ENCODE measurements around the gene PPFIA3. TPM values are rescaled to one million over a fixed set of nuclear protein-coding genes. Genes with fewer than 3 reads are reported as not detected.
A peak's percentile ranks its signal among the peaks of the same experiment; 100 is the strongest.
"Not testable (repeated sequence)": the region's sequence is repeated elsewhere in the genome, so short reads cannot be mapped to it uniquely, and the experiment has no call there.

The PPFIA3 gene
- total RNA-seq, 2 experiments from 2014 or later = 2.0 to 2.8 TPM

DNA sequence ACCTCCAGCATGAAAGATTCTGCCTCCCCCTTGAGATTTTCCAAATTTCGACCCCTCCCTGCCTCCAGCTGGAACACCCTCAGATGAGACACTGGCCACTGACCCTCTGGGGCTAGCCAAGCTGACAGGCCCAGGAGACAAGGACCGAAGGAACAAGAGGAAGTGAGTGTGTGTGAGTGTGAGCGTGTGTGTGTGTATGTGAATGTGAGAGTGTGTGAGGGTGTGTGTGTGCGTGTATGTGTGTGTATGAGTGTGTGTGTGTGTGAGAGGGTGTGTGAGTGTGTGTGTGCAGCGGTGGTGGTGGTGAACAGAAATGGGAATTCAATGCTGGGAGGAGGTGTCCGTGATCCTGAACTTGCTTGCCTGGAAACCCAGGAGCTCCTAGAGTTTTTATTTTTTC is 22.0 kb downstream of the PPFIA3 start:
- no peak overlapping the region for H3K4me3 ChIP-seq (ENCODE audit: low read length)
- POLR2A ChIA-PET = no interaction called here
- CTCF ChIA-PET = interaction anchor here (2.3 kb wide), 1 partner anchor 44 kb away, joined by 9 read pairs; no protein-coding TSS in a partner anchor
- ATAC-seq (ENCODE audit: poor library complexity) = no peak
- H3K9me3 Mint-ChIP-seq = no peaks in the 10 kb centered on the region
- TF ChIP-seq, protein P1, sequence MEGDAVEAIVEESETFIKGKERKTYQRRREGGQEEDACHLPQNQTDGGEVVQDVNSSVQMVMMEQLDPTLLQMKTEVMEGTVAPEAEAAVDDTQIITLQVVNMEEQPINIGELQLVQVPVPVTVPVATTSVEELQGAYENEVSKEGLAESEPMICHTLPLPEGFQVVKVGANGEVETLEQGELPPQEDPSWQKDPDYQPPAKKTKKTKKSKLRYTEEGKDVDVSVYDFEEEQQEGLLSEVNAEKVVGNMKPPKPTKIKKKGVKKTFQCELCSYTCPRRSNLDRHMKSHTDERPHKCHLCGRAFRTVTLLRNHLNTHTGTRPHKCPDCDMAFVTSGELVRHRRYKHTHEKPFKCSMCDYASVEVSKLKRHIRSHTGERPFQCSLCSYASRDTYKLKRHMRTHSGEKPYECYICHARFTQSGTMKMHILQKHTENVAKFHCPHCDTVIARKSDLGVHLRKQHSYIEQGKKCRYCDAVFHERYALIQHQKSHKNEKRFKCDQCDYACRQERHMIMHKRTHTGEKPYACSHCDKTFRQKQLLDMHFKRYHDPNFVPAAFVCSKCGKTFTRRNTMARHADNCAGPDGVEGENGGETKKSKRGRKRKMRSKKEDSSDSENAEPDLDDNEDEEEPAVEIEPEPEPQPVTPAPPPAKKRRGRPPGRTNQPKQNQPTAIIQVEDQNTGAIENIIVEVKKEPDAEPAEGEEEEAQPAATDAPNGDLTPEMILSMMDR (IDR thresholded peaks at IDR 0.05) = no peak
- no peaks in the 10 kb centered on the region for H3K36me3 Mint-ChIP-seq (ENCODE audit: low read depth)
- no peak overlapping the region for H3K27ac ChIP-seq (ENCODE audit: low read depth in 1 of 2, low read length in 2 of 2)
- peaks cover 28% of the 10 kb centered on the region for H3K27me3 Mint-ChIP-seq
- H3K9me3 ChIP-seq (ENCODE audit: control insufficient read depth in 1 of 2, insufficient read depth in 1 of 2, low read length in 2 of 2) = no peaks in the 10 kb centered on the region
- H3K4me1 Mint-ChIP-seq (ENCODE audit: low read depth) = peaks cover 20% of the 10 kb centered on the region
- DNase-seq = no peak
- peaks cover 24% of the 10 kb centered on the region for H3K4me1 ChIP-seq (ENCODE audit: insufficient read depth, low read length)
- H3K4me3 Mint-ChIP-seq = no peak overlapping the region
- peaks cover 4 to 18% of the 10 kb centered on the region in 2 experiments for H3K27me3 ChIP-seq (ENCODE audit: control insufficient read depth in 1 of 2, insufficient read depth in 2 of 2, low read length in 2 of 2)
- no peaks in the 10 kb centered on the region for H3K36me3 ChIP-seq (ENCODE audit: insufficient read depth, low read length)
- intact Hi-C loops (cut with DNase I, micrococcal nuclease) = no loop called here
- no peak overlapping the region for H3K27ac Mint-ChIP-seq

DNA sequence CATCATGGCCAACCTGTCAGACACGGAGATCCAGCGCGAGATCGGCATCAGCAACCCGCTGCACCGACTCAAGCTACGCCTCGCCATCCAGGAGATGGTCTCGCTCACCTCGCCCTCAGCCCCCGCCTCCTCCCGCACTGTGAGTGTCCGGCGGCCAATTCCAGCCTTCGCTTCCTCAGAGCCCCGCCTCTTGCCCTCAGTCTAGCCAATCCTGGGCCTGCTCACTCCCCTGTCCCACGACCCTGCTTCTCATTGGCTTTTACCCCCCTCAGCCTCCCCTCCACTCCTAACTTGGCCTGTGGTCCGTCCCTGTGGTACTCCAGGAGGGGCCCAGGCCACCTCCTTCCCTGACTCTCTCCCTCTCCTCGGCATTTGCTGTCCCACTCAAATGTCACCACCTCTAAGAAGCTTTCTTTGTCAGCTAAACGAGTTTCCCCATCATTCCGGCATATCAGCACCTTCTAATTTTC is 23.6 kb downstream of the PPFIA3 start:
- ATAC-seq (ENCODE audit: poor library complexity) (peak; percentile 51), DNase-seq (peak in 10 of 14 experiments; percentile 22 to 75 (median 52))
- peaks cover 8 to 20% of the 10 kb centered on the region in 2 experiments for H3K27me3 ChIP-seq (ENCODE audit: control insufficient read depth in 1 of 2, insufficient read depth in 2 of 2, low read length in 2 of 2)
- intact Hi-C loops (cut with DNase I, micrococcal nuclease) = no loop called here
- no peaks in the 10 kb centered on the region for H3K36me3 ChIP-seq (ENCODE audit: insufficient read depth, low read length)
- H3K4me1 ChIP-seq (ENCODE audit: insufficient read depth, low read length) = peaks cover 24% of the 10 kb centered on the region
- CTCF ChIA-PET = interaction anchor here (0.8 to 2.0 kb wide), 3 partner anchors 29 to 45 kb away, joined by 3 to 4 read pairs (median 3); partner anchors contain the start of gene LIN7B
- POLR2A ChIA-PET = interaction anchor here (1.1 kb wide), 1 partner anchor 149 kb away, joined by 4 read pairs; the partner anchor contains the start of genes GYS1 and RUVBL2
- peak overlapping the region; percentile 22 for H3K4me3 ChIP-seq (ENCODE audit: low read length)
- no peaks in the 10 kb centered on the region for H3K9me3 ChIP-seq (ENCODE audit: control insufficient read depth in 1 of 2, insufficient read depth in 1 of 2, low read length in 2 of 2)
- TF ChIP-seq, protein P1 (IDR thresholded peaks at IDR 0.05) = no peak
- H3K9me3 Mint-ChIP-seq = no peaks in the 10 kb centered on the region
- peaks cover 38% of the 10 kb centered on the region for H3K27me3 Mint-ChIP-seq
- H3K4me3 Mint-ChIP-seq = peak overlapping the region; percentile 72
- peaks cover 20% of the 10 kb centered on the region for H3K4me1 Mint-ChIP-seq (ENCODE audit: low read depth)
- H3K27ac Mint-ChIP-seq = no peak overlapping the region
- no peak overlapping the region for H3K27ac ChIP-seq (ENCODE audit: low read depth in 1 of 2, low read length in 2 of 2)
- H3K36me3 Mint-ChIP-seq (ENCODE audit: low read depth) = no peaks in the 10 kb centered on the region

DNA sequence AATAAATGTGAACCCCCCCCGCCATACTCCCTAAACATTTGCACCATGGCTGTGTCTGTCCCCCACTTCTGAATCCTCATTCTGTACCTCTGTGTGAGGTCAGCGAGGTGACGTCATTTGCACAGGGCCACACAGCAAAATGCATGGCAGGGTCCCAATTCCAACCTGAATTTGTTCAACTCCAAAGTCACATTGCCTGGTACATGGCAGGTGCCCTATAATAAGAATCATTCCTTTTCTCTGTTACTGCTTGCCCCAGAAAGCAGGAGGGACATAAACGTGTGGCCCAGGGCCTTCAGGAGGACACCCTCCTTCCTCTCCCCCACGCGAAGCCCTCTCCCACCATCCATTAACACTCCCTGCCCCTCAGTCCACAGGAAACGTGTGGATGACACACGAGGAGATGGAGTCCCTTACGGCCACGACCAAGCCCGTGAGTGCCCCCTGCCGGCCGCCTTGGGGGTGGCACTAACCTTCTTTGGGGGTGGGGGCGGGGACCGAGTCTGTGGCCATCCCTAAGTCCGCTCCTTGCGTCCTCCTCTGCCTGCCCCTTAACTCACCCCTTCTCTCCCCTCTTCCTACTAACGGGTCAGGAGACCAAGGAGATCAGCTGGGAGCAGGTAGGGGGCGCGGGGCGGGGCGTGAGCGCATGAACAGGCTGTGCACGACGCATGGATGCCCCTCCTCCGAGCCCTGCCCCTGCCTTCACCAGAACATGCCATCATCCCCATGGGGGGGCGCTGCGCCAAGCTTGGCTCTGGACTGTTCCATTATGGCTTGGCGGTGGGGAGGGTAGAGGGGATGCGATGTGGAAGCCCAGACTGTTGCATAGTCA is 26.4 kb downstream of the PPFIA3 start:
- H3K9me3 ChIP-seq (ENCODE audit: control insufficient read depth in 1 of 2, insufficient read depth in 1 of 2, low read length in 2 of 2) = peaks cover 0 to 22% of the 10 kb centered on the region in 2 experiments
- intact Hi-C loops (cut with DNase I, micrococcal nuclease) = loop anchor here (1.0 to 5.0 kb wide), 4 partner anchors 33 to 153 kb away; partner anchors contain the start of genes GYS1 (in 1 of the 2), LIN7B (in 1 of the 2) and RUVBL2 (in 1 of the 2)
- no peak overlapping the region for H3K4me3 ChIP-seq (ENCODE audit: low read length)
- H3K27me3 ChIP-seq (ENCODE audit: control insufficient read depth in 1 of 2, insufficient read depth in 2 of 2, low read length in 2 of 2) = peaks cover 37 to 49% of the 10 kb centered on the region in 2 experiments
- peaks cover 41% of the 10 kb centered on the region for H3K4me1 Mint-ChIP-seq (ENCODE audit: low read depth)
- peaks cover 65% of the 10 kb centered on the region for H3K27me3 Mint-ChIP-seq
- peak; percentile 76 for ATAC-seq (ENCODE audit: poor library complexity)
- peak overlapping the region; percentile 46 for H3K4me3 Mint-ChIP-seq
- H3K36me3 Mint-ChIP-seq (ENCODE audit: low read depth) = no peaks in the 10 kb centered on the region
- ChIA-PET POLR2A (no interaction called here), CTCF (interaction anchor here (0.5 to 2.9 kb wide), 6 partner anchors 13 to 64 kb away, joined by 3 to 18 read pairs (median 6); partner anchors contain the start of gene LIN7B)
- DNase-seq = peak; percentile 70 to 86 (median 74)
- no peaks in the 10 kb centered on the region for H3K9me3 Mint-ChIP-seq
- TF ChIP-seq, protein P1 (IDR thresholded peaks at IDR 0.05) = peak; percentile 90
- peaks cover 49% of the 10 kb centered on the region for H3K4me1 ChIP-seq (ENCODE audit: insufficient read depth, low read length)
- no peaks in the 10 kb centered on the region for H3K36me3 ChIP-seq (ENCODE audit: insufficient read depth, low read length)
- no peak overlapping the region for H3K27ac Mint-ChIP-seq
- no peak overlapping the region for H3K27ac ChIP-seq (ENCODE audit: low read depth in 1 of 2, low read length in 2 of 2)

DNA sequence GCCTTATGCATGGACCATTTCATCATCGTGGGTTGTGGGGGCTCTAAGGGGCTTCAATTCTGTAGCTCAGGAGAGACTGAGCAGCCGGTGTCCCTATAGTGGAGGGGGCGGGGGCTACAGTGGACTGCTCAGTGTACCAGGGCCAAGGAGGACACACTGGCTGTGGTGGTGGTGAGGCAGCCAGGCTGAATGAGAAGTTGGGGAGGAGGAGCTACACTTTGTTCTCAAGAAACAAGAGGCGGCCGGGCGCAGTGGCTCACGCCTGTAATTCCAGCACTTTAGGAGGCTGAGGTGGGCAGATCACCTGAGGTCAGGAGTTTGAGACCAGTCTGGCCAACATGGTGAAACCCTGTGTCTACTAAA is 27.0 kb downstream of the PPFIA3 start:
- Mint-ChIP-seq H3K4me1 (ENCODE audit: low read depth) (peaks cover 46% of the 10 kb centered on the region), H3K27me3 (peaks cover 71% of the 10 kb centered on the region)
- not testable (repeated sequence) for DNase-seq; H3K27ac Mint-ChIP-seq; ATAC-seq (ENCODE audit: poor library complexity); H3K4me3 ChIP-seq (ENCODE audit: low read length); H3K4me3 Mint-ChIP-seq; H3K36me3 Mint-ChIP-seq (ENCODE audit: low read depth); H3K36me3 ChIP-seq (ENCODE audit: insufficient read depth, low read length); H3K9me3 Mint-ChIP-seq; H3K27ac ChIP-seq (ENCODE audit: low read depth in 1 of 2, low read length in 2 of 2)
- ChIA-PET CTCF (interaction anchor here (0.8 to 2.9 kb wide), 5 partner anchors 14 to 48 kb away, joined by 3 to 18 read pairs (median 7); partner anchors contain the start of gene LIN7B), POLR2A (interaction anchor here (1.3 kb wide), 1 partner anchor 27 kb away, joined by 5 read pairs; the partner anchor contains the start of gene PPFIA3)
- Histone ChIP-seq H3K27me3 (ENCODE audit: control insufficient read depth in 1 of 2, insufficient read depth in 2 of 2, low read length in 2 of 2) (peaks cover 43 to 55% of the 10 kb centered on the region in 2 experiments), H3K9me3 (ENCODE audit: control insufficient read depth in 1 of 2, insufficient read depth in 1 of 2, low read length in 2 of 2) (peaks cover 0 to 27% of the 10 kb centered on the region in 2 experiments), H3K4me1 (ENCODE audit: insufficient read depth, low read length) (peaks cover 50% of the 10 kb centered on the region)
- intact Hi-C loops (cut with DNase I, micrococcal nuclease) = loop anchor here (5.0 kb wide), 2 partner anchors 34 to 154 kb away; partner anchors contain the start of genes GYS1 (in 1 of the 2), LIN7B (in 1 of the 2) and RUVBL2 (in 1 of the 2)
